RPMI8226 (cell line): ENCODE measurements around the gene CELA3A.
"Not testable (repeated sequence)": the region's sequence is repeated elsewhere in the genome, so short reads cannot be mapped to it uniquely, and the experiment has no call there.

Source experiments
- DNase-seq: peaks from one replicate; pipeline ENCODE4 v3.0.0-alpha.2; 2015

CELA3A gene

DNA sequence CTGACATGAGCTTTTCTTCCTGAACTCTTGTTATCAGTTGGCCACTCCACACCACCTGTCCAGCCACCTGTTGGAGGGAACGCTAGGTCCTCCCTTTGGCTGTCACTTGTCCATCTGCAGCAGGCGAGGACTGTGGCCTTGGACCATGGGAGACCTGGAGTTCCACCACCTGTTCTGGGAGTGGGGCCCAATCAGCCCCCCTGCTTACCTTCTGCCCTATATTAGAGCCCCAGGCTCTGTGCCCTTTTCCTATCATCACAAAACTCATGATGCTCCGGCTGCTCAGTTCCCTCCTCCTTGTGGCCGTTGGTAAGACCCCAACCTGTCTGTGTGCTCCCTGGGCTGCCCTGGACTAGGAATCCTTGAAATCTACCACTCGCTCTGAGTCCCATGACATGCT is at the start of gene CELA3A:
CELA3A (plus strand) TSS at position 249 of the 400 bp plus-strand sequence; CDS start at position 267, 18 bp downstream.
- DNase-seq: no peak

GRCh38 chr1:21952786-21953520 is 48.5 kb upstream of the CELA3A start:
- DNase-seq: no peak

GRCh38 chr1:21955058-21955457 is 46.4 kb upstream of the CELA3A start:
- DNase-seq: no peak

- DNase-seq: no peak
These were observed 45.8 kb upstream of the CELA3A start for GRCh38 chr1:21955501-21956281.

DNA sequence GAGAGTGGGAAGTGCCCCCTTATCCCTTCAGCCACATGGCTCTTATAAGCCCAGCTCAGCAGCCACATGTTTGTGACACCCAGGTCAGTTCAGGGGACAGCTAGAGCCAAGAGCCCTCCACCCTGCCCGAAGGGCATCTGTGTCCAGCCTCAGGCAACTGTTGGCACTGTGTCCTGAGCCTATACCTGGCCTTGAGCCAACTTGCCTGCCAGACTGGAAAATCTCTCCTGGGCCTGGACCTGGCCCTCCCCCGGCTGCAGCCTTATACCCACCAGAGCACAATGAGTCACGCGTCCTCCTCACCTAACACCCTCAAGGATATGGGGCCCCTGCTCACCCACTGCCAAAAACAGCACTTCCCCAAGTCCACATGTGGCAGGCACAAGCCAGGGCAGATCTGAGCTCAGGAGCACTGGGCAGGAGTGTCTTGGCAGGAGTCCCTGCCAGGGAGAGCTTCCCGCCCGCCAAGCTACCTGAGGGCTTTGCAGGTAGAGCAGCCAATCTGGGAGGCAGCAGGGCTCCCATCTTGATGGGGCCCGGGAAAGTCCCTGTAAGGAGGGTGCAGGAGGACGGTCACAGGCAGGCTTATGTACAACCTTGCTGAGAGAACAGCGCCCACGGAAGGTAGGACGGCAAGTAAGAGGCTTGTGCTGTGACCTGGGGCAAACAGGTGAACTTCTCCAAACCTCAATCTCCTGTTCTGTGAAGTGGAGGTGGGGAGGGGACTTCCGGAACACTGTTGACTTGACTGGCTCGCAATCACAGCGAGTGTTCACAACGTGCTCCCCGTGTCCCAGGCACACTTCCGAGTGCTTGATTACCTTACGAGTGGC is 44.5 kb upstream of the CELA3A start:
- peak; percentile 78 for DNase-seq

DNA sequence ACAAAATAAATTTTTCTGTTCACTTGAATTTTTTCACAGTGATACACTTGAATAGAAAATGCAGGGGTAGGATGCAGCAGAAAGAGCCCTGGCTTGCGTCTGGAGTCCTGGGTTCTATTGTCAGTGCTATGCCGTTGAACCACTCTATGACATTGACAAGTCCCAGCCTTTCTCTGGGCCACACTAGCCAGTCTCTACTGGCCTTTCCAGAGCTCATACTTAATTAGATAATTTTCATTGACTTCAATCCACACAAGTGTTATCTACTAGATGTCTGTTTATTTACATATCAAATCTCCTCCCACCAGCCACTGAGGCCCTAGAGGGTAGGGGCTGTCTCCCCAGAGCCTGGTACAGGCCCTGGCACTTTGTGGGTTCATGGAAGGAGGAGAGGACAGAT is 40.1 kb upstream of the CELA3A start:
- DNase-seq: no peak

DNA sequence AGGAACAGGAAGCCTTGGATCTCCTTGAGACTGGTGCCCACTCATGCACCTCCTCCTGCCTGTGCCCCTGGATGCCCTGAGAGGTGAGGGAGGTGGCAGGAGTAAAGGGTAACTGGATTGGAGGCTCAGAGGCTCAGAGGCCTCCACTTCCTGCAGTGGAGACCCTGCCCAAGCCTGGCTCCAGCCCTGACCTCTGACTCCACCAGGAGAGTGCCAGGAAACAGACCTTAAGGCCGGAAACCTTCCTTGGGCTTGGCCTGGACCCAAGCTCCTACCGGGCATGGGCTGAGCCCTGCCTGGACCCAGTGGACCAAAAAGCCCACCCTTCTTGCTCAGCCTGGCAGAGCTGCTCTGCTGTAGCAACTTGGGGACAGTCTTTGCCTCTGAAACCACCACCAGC is 39.7 kb upstream of the CELA3A start:
- DNase-seq: no peak

DNA sequence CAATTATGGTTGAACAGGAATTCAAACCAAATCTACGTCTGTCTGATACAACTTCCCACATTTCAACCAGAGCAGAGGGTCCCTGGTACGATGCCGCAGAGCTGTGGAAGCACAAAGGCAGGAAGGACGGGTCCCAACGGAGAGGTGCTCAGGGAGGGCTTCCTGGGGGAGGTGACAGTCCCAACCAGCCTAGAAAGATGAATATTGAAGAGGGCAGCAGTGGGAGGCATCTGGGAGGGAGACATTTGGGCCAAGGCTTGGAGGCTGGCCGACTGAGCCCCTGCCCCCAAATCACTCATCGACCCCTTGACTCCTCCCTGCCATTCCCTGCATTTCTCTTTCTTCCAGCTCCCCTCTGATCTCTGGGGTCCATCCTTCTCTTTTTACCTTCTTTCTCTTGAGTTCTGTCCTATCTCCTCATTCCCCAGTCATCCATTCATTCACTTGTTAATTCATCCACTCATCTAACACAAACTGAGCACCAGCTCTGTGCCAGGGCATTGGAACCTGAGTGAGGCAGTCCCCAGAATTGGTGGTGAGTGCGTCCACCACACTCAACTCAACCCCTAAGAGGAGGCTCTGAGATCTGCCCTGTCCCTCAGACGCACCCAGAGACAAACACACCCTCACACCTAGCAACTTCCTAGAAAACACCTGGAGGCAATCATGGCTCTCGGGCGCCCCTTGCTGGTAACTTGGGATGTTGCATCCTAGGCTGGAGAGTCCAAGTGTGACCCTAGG is 37.8 kb upstream of the CELA3A start:
- peak; percentile 84 for DNase-seq

DNA sequence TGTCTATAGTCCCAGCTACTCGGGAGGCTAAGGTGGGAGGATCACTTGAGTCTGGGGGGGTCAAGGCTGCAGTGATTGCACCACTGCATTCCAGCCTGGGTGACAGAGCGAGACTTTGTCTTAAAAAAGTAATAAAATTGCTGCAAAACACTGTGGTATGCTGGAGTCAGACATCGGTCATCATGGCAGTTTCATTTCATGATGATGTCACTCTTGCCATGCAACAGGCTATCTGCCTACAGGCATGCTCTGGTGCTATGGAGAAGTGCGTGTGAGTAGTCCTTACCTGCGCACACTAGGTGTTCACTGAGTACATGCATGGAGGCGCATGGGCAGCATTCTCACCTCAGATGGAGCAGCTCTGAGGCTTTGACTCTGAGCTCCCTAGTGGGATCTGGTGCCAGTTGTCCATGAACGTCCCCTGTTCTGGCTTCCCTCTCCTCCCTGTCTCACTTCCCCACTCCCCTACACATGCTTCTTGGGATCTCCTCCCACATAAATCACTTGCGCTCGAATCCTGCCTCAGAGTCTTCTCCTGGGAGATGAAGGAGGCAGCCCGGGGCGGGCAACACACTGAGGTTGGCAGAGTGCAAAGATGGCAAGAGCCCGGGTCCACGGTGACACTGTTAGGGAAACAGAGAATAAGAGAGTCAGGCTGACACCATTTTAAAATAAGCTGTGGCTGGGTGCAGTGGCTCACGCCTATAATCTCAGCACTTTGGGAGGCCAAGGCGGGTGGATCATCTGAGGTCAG is 35.0 kb upstream of the CELA3A start:
- DNase-seq: no peak

DNA sequence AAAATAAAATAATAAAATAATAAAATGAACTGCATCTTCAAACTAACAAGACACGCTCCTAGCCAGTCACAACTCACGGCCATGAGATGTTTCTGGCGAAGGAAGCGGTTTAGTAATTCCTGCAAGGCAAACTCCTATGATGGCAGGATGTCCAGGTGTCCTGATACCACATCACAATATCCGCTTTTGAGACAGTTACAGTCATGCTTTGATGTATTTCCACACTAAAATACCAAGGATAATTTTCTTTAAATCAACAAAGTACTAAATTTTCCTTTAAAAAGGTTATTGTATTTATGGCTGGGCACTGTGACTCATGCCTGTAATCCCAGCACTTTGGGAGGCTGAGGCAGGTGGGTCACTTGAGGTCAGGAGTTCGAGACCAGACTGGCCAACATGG is 34.2 kb upstream of the CELA3A start:
- not testable (repeated sequence) for DNase-seq

GRCh38 chr1:21969066-21969465 is 32.4 kb upstream of the CELA3A start:
- not testable (repeated sequence) for DNase-seq

- DNase-seq: not testable (repeated sequence)
These were observed 30.9 kb upstream of the CELA3A start for GRCh38 chr1:21970523-21970922.

DNA sequence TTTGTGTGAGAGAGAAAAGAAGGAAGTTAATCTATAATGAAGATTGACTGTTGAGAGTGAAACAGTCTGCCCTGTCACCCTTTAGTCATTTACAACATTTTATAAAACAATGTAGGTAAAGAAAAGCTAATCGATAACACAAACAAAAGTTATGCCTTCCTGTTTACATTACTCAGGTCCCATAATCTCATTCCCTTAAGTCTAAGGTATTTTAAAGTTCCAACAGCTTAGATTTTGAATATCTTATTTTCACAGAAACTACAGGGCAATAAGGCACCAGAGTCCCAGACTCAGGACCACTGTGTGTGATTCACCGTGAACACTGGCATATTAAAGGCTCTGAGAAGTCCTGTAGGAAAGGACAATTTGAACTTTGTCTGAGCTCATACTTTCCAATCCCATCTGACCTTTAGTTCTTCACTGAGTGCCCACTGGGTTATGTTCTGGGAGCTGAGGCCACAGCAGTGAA is 28.4 kb upstream of the CELA3A start:
- DNase-seq: not testable (repeated sequence)

GRCh38 chr1:21973948-21974347 is 27.5 kb upstream of the CELA3A start:
- DNase-seq: not testable (repeated sequence)

GRCh38 chr1:21974699-21975098 is 26.8 kb upstream of the CELA3A start:
- not testable (repeated sequence) for DNase-seq

- DNase-seq: not testable (repeated sequence)
These were observed 26.2 kb upstream of the CELA3A start for GRCh38 chr1:21975296-21975695.

DNA sequence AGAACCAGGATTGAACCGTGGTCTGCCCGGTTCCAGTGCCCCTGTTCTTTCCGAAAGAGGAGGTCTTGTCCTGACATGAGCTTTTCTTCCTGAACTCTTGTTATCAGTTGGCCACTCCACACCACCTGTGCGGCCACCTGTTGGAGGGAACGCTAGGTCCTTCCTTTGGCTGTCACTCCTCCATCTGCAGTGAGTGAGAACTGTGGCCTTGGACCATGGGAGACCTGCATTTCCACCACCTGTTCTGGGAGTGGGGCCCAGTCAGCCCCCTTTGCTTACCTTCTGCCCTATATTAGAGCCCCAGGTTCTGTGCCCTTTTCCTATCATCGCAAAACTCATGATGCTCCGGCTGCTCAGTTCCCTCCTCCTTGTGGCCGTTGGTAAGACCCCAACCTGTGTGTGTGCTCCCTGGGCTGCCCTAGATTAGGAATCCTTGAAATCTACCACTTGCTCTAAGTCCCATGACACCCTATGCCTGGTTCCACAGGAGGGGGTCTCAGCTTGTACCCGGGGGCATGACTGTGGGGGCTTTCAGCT is 24.7 kb upstream of the CELA3A start, which contains the start of gene CELA3B:
CELA3B (plus strand) TSS at position 320 of the 537 bp plus-strand sequence; CDS start at position 338, 18 bp downstream.
- not testable (repeated sequence) for DNase-seq

DNA sequence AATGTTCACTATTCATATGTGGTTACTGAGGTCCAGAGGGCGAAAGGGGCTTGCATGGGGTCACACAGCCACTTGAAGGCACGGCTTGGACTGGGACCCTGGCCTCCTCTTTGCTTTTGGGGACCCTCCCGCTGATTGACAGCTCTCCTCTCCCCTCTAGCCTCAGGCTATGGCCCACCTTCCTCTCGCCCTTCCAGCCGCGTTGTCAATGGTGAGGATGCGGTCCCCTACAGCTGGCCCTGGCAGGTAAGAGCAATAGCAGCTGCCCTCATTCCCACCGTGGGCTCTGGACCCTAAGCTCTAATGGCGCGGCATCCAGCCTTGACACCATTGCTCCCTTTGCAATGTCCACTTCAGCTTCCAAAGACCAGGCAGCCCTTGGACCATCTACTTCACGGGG is 23.2 kb upstream of the CELA3A start:
- not testable (repeated sequence) for DNase-seq

GRCh38 chr1:21980515-21981220 is 20.8 kb upstream of the CELA3A start:
- not testable (repeated sequence) for DNase-seq

GRCh38 chr1:21981253-21981652 is 20.2 kb upstream of the CELA3A start:
- DNase-seq: not testable (repeated sequence)
